ENCODE results near the gene CKMT2.

CKMT2 gene

DNA sequence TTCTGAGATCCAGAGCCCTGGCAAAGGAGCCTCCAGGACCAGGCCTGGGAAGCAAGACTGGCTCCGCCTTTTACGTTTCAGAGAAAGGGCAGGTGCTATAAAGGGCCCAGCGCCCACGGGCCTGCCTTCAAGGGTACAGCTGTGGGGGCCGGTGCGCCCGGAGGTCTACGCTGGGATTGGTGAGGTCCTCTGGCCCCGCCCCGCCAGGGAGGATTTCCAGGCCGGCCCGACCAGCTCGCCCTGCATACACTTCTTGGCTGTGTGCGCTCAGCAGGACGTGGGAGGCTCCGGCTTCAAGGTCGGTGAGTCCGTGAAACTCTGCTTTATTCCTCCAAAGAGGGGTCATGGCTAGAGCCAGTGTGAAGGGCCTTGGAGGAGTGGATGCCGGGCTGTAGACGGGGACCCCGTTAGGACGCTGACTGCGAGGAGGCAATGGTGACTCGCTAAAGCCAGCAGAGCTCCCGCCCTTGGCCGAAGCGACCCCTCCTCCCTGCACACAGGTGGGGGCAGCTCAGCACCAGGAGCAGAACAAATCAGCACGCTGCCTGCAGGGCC lies at the start of gene CKMT2:
TSS of gene CKMT2 (plus strand) at position 243 of the 555 bp plus-strand sequence. CDS start 17,811 bp downstream, outside the sequence.
- DNase-seq: no peak

GRCh38 chr5:81183811-81184748 lies 49.0 kb upstream of the CKMT2 start:
- DNase-seq: no peak

GRCh38 chr5:81184749-81185110 lies 48.4 kb upstream of the CKMT2 start:
- no peak for DNase-seq

DNA sequence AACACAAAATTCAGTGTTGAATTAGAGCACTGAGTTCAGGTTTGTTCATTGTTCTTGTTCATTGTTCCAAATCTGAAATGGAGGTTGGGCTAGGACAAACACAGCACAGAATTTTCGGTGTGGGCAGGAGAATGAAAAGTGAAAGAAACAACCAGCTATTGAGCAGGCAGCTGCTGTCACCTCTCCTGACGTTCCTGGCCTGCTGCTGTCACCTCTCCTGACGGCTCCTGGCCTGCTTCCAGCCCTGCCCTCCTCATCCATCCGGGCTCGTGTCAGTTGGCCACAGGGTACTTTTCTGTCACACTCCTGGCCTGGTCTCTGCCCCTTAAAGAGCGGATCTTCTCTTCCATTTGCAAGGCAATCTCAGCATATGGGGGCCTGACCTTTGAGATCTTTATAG lies 45.2 kb upstream of the CKMT2 start:
- no peak for DNase-seq

DNA sequence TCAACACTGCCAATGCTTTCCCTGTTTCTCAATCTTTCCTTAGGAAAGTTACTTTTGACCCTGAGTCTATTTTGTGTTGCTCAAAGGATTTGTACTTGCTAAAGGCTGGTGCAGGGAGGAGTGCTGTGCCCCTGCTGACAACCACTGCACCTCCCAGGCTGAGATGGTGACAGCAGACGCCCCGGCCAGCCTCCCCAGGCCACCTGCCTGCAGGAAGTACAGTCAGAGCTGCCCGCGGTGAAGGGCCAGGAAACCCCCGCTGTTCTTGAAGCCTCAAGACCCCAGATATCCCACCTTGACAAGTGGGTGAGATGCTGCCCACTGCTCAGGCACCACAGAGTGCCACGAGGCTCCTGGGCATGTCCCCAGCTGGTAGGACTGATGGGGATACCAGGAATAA lies 44.2 kb upstream of the CKMT2 start:
- DNase-seq: no peak

DNA sequence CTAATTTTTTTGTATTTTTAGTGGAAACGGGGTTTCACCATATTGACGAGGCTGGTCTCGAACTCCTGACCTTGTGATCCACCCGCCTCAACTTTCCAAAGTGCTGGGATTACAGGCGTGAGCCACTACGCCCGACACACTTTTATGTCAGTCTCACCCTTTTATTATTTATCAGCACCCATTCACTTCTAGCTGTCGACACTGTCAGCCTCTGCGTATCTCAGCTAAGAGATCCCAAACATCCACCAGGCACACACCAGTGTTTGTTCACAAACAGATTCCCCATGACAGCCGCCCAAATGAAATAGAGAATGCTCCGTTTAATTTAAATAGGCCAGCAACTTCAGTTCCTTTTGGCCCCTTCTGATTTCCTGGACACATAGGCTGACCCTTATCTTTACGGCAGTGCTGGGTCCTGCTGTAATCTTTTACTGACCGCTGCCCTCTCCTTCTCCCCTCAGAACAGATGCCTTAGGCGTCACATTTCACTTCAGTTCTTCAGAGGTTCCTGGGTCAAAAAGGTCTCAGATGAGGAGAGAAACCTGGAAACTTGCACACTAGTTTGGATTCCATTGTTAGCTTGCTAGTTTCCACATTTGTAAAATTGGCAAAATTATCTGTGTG lies 43.1 kb upstream of the CKMT2 start:
- DNase-seq: no peak

- no peak for DNase-seq
Measured at GRCh38 chr5:81191726-81192372, 41.3 kb upstream of the CKMT2 start.

DNA sequence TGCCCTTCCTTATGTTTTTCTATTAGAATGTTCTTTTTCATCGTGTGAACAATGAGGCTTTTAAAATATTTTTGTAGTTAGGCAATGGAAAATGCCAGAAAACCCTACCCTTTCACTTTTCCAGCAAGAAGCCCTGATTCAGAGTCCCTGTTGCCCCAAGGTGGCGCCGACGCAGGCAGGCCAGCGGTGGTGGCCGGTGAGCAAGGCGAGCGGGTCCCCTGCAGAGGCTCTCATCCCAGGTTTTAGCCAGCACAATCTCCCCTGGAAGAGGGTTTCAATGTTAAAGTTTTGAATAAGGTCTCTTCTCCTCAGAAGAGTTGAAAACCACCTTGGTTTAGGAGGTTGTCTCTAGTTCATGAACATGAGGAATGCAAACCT lies 40.8 kb upstream of the CKMT2 start:
- no peak for DNase-seq

DNA sequence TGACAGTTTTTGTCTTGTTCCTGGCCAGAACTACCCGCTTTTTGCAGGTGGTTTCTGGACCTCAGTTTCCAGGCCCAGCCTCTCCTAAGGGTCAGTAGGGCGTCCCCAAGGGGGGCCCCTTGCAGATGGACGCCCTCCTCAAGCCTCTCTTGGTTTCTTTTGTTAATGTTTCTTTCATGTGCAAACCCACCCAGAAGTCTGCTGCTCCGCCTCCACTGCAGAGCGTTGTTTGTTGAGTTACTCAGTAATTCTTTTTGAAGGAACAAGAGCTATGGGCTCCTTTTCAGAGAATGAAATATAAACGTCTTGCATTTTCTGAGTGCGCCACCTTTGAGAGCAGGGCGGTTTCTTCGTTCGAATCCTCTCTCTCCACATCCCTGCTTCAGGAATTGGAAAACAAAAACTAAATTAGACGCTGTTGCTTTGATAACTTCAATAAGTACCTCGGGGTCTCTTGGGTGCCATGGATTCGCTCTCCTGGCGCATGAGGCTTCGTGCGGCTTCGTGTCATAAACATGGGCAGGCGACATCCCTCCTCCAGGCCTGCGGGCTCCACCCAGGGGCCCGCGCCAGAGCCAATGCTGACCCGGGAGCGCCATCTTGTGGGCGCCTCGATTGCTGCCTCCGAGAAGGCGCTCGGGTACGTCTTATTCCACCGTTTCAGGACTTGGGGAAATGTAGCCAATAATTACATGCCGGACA lies 38.3 kb upstream of the CKMT2 start:
- peak; percentile 70 for DNase-seq

DNA sequence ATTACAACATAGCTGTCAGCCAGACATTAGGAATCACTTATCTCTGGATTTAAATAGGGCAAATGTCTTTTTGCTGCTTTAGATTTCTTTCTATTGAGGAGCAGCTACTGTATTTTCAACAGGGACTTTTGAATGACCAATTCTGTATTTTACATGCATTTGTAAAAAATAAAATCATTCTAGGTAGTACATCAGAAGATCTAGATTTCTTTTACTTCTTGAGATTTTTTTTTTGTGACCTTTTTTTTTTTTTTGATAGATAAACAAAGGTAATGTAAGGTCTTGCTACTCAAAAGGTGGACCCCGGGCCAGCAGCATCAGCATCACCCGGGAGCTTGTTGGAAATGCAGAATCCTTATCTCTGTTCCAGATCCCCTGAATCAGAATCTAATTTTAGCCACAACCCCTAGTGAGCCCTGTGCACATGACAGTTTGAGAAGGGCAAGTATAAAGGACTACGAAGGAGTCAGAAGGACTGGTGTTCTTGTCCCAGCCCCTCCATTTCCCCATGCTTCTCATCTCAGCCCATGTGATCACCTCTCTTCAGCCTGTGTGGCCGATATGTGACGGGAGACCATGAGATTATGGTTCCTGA lies 37.7 kb upstream of the CKMT2 start:
- no peak for DNase-seq

DNA sequence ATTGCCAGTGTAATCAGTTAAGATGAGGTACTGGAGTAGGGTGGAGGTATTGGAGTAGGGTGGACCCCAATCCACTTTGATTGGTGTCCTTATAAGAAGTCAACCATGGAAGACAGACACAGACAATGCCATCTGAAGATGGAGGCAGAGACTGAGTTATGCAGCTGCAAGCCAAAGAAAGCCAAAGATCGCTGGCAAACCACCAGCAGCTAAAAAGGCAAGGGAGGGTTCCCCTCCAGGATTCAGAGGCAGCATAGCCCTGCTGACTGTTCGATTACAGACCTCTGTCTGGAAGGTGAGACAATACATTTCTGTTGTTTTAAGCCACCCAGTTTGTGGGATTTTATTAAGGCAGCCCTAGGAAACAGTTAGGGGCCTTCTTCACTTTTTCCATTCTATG lies 30.5 kb upstream of the CKMT2 start:
- no peak for DNase-seq

GRCh38 chr5:81203729-81204128 lies 29.4 kb upstream of the CKMT2 start:
- DNase-seq: no peak

DNA sequence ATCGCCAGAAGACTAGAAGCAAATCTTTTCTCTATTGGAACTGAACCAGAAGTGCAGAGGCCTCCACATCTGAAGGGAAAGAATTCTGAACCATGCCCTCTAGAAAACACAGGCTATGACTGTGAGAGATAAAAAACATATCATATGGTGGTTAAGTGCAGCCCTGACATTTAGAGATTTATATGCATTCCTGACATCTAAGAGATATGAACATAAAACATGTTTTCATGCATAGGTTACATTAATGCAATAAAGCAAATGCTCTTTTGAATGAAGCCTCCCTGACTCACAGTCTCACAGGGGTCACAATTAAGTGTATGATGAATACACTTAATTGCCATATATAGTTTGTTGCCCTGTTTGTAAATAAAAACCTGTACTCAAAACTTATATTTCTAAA lies 28.9 kb upstream of the CKMT2 start:
- no peak for DNase-seq

GRCh38 chr5:81205058-81205457 lies 28.1 kb upstream of the CKMT2 start:
- no peak for DNase-seq

DNA sequence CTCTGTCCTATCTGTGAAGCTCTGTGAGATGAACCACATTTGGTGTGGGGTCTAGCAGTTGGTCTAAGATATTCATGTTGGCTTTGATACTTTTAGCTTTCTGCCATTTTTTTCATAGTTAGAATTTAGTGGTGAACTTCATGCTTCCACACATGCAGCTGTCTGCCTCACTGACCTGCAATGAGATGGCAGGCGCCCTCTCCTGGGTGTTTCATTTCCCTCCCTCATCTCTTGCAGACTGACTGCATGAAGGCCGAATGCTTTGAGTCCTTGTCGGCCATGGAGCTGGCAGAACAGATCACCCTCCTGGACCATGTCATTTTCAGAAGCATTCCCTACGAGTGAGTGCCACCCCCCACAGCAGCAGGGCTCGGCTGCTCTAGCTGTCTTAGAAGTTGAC lies 26.1 kb upstream of the CKMT2 start:
- DNase-seq: no peak

DNA sequence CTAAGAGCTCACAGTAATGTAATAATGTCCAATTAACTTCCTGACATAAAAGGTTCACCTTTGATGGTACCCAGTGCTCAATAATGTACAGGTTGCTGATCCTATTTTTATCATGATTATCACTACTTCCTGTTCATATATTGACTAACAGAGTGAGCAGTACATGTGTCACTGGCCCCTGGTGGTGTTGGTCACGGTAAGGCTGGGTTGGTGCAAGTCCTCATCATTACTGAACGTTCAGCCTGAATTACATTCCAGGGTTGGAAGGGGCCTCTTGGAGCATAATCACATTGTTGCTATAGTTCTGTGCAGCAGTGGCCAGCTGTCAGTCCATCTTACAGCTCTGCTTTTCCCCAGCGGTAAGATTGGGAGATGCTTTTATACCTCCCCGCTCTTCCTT lies 24.2 kb upstream of the CKMT2 start:
- no peak for DNase-seq

- no peak for DNase-seq
Measured at GRCh38 chr5:81209386-81209785, 23.7 kb upstream of the CKMT2 start.

- no peak for DNase-seq
Measured at GRCh38 chr5:81209869-81210493, 23.1 kb upstream of the CKMT2 start.

DNA sequence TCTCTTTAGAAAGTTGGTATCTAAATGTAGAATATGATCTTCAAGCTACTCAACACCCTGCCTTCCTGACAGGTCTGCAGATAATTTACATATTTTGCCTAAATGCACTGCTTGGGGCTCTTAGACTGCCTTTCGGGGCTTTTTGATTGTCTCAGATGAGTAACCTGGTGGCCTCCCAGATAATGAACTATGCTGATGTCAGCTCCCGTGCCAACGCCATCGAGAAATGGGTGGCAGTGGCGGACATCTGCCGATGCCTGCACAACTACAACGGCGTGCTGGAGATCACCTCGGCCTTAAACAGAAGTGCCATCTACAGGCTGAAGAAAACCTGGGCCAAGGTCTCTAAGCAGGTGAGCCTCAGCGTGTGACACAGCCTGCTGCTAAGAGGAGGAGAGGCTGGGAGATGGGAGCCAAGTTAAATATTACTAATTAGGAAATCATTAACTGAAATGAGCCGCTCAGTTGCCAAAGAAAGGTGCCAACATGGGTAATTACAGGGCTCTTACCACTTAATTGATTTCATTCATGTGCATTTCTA lies 20.8 kb upstream of the CKMT2 start:
- no peak for DNase-seq

DNA sequence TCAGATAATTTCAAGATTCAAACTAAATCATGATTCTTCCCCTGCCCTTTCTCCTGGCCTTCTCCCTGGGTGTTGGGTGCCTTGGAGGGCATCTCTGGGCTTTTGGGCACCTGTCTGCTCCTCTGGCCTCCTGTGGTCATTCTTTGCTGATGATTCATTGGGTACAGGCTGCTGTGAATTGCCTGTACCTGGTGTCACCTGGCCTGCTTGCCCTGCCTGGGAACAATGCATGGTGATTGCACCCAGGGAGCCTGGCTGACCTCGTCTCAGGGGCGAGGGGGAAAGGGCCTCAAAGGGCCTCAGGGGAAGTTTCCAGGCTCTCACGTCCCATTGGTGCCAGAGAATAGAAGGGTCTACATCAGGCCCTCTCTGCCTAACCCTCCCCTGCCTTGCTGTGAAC lies 20.1 kb upstream of the CKMT2 start:
- no peak for DNase-seq

GRCh38 chr5:81214848-81215247 lies 18.3 kb upstream of the CKMT2 start:
- no peak for DNase-seq

GRCh38 chr5:81216152-81216551 lies 17.0 kb upstream of the CKMT2 start:
- no peak for DNase-seq
